H9 (cell line): ENCODE results near the gene BRD9. TPM values are rescaled to one million over a fixed set of nuclear protein-coding genes. Genes with fewer than 3 reads are reported as not detected.

Experiments used
- DNase-seq: peaks from one replicate; pipeline ENCODE4 v3.0.0-alpha.2; 2017
- H2AFZ ChIP-seq: one replicate; pipeline ENCODE4 v1.6.1; 2013; ENCODE audit warnings: mild to moderate bottlenecking, low read length, control low read depth, moderate library complexity
- H2AK5ac ChIP-seq: 2 replicates; pipeline ENCODE4 v1.6.1; 2013; ENCODE audit warnings: low read length, control low read depth, mixed read lengths; ENCODE audit not compliant: insufficient read length
- H2BK120ac ChIP-seq: one replicate; pipeline ENCODE4 v1.6.1; 2013; ENCODE audit warnings: low read depth, mild to moderate bottlenecking, low read length, control low read depth, inconsistent platforms; ENCODE audit not compliant: poor library complexity, severe bottlenecking
- H2BK12ac ChIP-seq: 2 replicates; pipeline ENCODE4 v1.6.1; 2013; ENCODE audit warnings: low read length, control low read depth, mixed read lengths, low read depth; ENCODE audit not compliant: insufficient read length
- H2BK15ac ChIP-seq: 2 replicates; pipeline ENCODE4 v1.6.1; 2013; ENCODE audit warnings: low read depth, low read length, control low read depth
- H2BK20ac ChIP-seq: one replicate; pipeline ENCODE4 v1.6.1; 2013; ENCODE audit warnings: low read depth, mild to moderate bottlenecking, low read length, control low read depth, inconsistent platforms; ENCODE audit not compliant: poor library complexity, severe bottlenecking
- H2BK5ac ChIP-seq: 2 replicates; pipeline ENCODE4 v1.6.1; 2013; ENCODE audit warnings: low read length, control low read depth, mixed read lengths; ENCODE audit not compliant: insufficient read length
- H3K14ac ChIP-seq: 2 replicates; pipeline ENCODE4 v1.6.1; 2013; ENCODE audit warnings: low read length, control low read depth; ENCODE audit not compliant: insufficient read depth
- H3K18ac ChIP-seq: 2 replicates; pipeline ENCODE4 v1.6.1; 2013; ENCODE audit warnings: low read depth, mild to moderate bottlenecking, mixed read lengths, low read length, control low read depth; ENCODE audit not compliant: insufficient read length
- H3K23ac ChIP-seq: 2 replicates; pipeline ENCODE4 v1.6.1; 2013; ENCODE audit warnings: low read length, control low read depth, mixed read lengths, low read depth; ENCODE audit not compliant: insufficient read length
- H3K23me2 ChIP-seq: 2 replicates; pipeline ENCODE4 v1.6.1; 2013; ENCODE audit warnings: low read depth, mild to moderate bottlenecking, mixed read lengths, low read length, control low read depth; ENCODE audit not compliant: insufficient read length, poor library complexity, severe bottlenecking
- H3K27ac ChIP-seq: 2 replicates; pipeline ENCODE4 v1.5.1; 2013; ENCODE audit warnings: low read length, control low read depth, mixed read lengths, low read depth; ENCODE audit not compliant: insufficient read length
- H3K27me3 ChIP-seq: 2 replicates; pipeline ENCODE4 v1.6.1; 2013; ENCODE audit warnings: low read length, control low read depth, inconsistent platforms; ENCODE audit not compliant: insufficient read depth
- H3K4ac ChIP-seq: 2 replicates; pipeline ENCODE4 v1.6.1; 2013; ENCODE audit warnings: low read depth, mild to moderate bottlenecking, control low read depth, inconsistent platforms, low read length, moderate library complexity
- H3K4me1 ChIP-seq: 2 replicates; pipeline ENCODE4 v1.6.1; 2013; ENCODE audit warnings: low read length, control low read depth, inconsistent platforms; ENCODE audit not compliant: insufficient read depth
- H3K4me2 ChIP-seq: 2 replicates; pipeline ENCODE4 v1.6.1; 2013; ENCODE audit warnings: low read length, control low read depth, mixed read lengths; ENCODE audit not compliant: insufficient read length, insufficient read depth
- H3K56ac ChIP-seq: 2 replicates; pipeline ENCODE4 v1.6.1; 2013; ENCODE audit warnings: low read depth, mild to moderate bottlenecking, mixed read lengths, low read length, control low read depth; ENCODE audit not compliant: insufficient read length
- H3K79me1 ChIP-seq: 2 replicates; pipeline ENCODE4 v1.6.1; 2013; ENCODE audit warnings: low read depth, mild to moderate bottlenecking, moderate library complexity, low read length, control low read depth, inconsistent platforms; ENCODE audit not compliant: insufficient read depth, poor library complexity, severe bottlenecking
- H3K79me2 ChIP-seq: 2 replicates; pipeline ENCODE4 v1.6.1; 2013; ENCODE audit warnings: low read length, control low read depth, inconsistent platforms; ENCODE audit not compliant: insufficient read depth
- H3K9ac ChIP-seq: 2 replicates; pipeline ENCODE4 v1.6.1; 2013; ENCODE audit warnings: low read length, control low read depth, mixed read lengths; ENCODE audit not compliant: insufficient read length; ENCODE audit errors: extremely low read depth
- H3K9me3 ChIP-seq: one replicate; pipeline ENCODE4 v1.6.1; 2013; ENCODE audit warnings: low read depth, low read length, inconsistent platforms; ENCODE audit not compliant: control insufficient read depth
- H3T11ph ChIP-seq: one replicate; pipeline ENCODE4 v1.6.1; 2013; ENCODE audit warnings: mild to moderate bottlenecking, low read length, control low read depth, inconsistent platforms
- H4K20me1 ChIP-seq: one replicate; pipeline ENCODE4 v1.6.1; 2013; ENCODE audit not compliant: control insufficient read depth, insufficient read length, insufficient read depth
- H4K5ac ChIP-seq: 2 replicates; pipeline ENCODE4 v1.6.1; 2013; ENCODE audit warnings: low read depth, mild to moderate bottlenecking, mixed read lengths, low read length, control low read depth; ENCODE audit not compliant: insufficient read length
- H4K8ac ChIP-seq: replicated peaks from 2 replicates; pipeline ENCODE4 v1.6.1; 2013; ENCODE audit warnings: low read length, control low read depth, mixed read lengths, low read depth; ENCODE audit not compliant: insufficient read length
- H4K91ac ChIP-seq: 2 replicates; pipeline ENCODE4 v1.6.1; 2013; ENCODE audit warnings: low read depth, mild to moderate bottlenecking, moderate library complexity, mixed read lengths, low read length, control low read depth; ENCODE audit not compliant: insufficient read length
- H3K27ac Mint-ChIP-seq, 3 experiments: 2 replicates in 2 of 3; 3 replicates in 1 of 3; pipeline ENCODE4 v1.8.0; 2020 to 2021; ENCODE audit warnings: mixed read lengths in 3 of 3, mild to moderate bottlenecking in 1 of 3, moderate library complexity in 1 of 3
- H3K27me3 Mint-ChIP-seq: 2 replicates; pipeline ENCODE4 v1.8.0; 2021; ENCODE audit warnings: low read depth, mild to moderate bottlenecking, moderate library complexity, mixed read lengths
- H3K36me3 Mint-ChIP-seq, 3 experiments: 2 replicates in 2 of 3; 3 replicates in 1 of 3; pipeline ENCODE4 v1.8.0; 2020 to 2021; ENCODE audit warnings: low read depth in 3 of 3, mixed read lengths in 3 of 3; ENCODE audit not compliant: insufficient read depth in 1 of 3
- H3K4me1 Mint-ChIP-seq, 2 experiments: 2 replicates each; pipeline ENCODE4 v1.8.0; 2020; ENCODE audit warnings: mixed read lengths in 2 of 2
- H3K4me3 Mint-ChIP-seq, 2 experiments: 2 replicates in 1 of 2; 3 replicates in 1 of 2; pipeline ENCODE4 v1.8.0; 2020 to 2021; ENCODE audit warnings: mild to moderate bottlenecking in 2 of 2, mixed read lengths in 2 of 2, moderate library complexity in 1 of 2
- H3K9me3 Mint-ChIP-seq, 2 experiments: 2 replicates in 1 of 2; 3 replicates in 1 of 2; pipeline ENCODE4 v1.8.0; 2020; ENCODE audit warnings: mild to moderate bottlenecking in 2 of 2, mixed read lengths in 2 of 2, moderate library complexity in 1 of 2
- WGBS: extraction: QIAGEN DNeasy Blood & Tissue Kit; methylation state at CpG from one replicate; pipeline ENCODE4 v1.1.7; 2013; ENCODE audit warnings: missing lambda C conversion rate, low lambda C conversion rate, mixed read lengths; ENCODE audit not compliant: insufficient read length; ENCODE audit errors: extremely low coverage; 5-methylcytosine and 5-hydroxymethylcytosine counted together
- total RNA-seq: library from RNA; stranded (reverse); gene quantifications from 2 replicates; pipeline ENCODE4 v1.2.1, GENCODE V29; 2021
- TF ChIP-seq, protein P1 (sequence below): fragments of 200-600 bp; sonication (generic); conservative IDR thresholded peaks from 3 replicates; pipeline ENCODE4 v1.8.0; 2021; ENCODE audit warnings: antibody characterized with exemption, mild to moderate bottlenecking

Gene BRD9
- total RNA-seq, 1 experiment from 2014 or later, result 70.5 TPM

DNA sequence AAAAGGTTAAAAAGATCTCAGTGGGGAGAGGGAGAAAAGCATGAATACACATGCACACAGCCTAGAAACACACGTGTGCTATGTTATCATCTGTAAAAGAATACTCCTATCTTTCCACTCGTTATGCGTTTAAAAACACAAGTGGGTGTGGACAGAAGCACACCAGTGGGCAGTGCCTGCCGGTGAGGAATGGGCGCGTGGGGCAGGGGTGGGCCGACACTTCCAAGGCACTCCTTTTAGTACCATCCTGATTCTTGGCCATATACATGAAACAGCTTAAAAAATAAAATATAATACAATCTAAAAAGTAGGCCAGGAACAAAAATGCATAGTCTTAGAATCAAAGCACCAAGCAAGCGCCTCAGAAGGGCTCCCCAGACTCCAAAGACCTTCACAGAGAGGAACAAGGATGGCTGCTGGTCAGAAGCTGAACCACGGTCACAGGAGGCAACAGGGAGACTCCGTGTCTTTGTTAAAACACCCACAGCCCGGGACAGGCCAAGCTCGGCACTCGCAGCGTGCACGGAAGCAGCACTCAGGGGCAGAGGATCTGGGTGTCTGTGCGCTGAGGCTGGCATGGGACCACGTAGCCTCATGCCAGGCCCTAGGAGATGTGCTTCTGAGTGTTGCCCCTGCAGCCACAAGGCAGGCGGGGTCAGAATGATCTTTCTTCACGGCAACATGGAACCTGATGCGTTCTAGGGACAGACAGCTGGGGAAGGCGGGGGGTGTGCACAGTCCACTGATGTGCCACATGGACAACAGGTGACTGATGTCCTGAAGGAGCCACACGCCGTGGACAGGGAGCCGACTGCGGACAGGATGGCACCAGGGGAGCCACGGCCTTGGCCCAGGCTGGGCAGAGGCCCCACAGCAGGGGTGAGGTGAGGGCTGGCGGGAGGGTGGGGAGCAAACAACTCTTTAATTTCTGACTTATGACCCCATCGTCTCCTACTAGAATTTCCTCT, 15.9 kb downstream of the BRD9 start:
- H2AK5ac ChIP-seq, result no peak overlapping the region
- H3K4me1 Mint-ChIP-seq, result no peaks in the 10 kb centered on the region
- no peak overlapping the region for H3K4ac ChIP-seq
- H3T11ph ChIP-seq, result no peak overlapping the region
- H3K23me2 ChIP-seq, result no peaks in the 10 kb centered on the region
- H2BK15ac ChIP-seq, result no peak overlapping the region
- H3K4me2 ChIP-seq, result no peak overlapping the region
- no peaks in the 10 kb centered on the region for H3K79me2 ChIP-seq
- H2BK5ac ChIP-seq, result no peak overlapping the region
- TF ChIP-seq, protein P1, sequence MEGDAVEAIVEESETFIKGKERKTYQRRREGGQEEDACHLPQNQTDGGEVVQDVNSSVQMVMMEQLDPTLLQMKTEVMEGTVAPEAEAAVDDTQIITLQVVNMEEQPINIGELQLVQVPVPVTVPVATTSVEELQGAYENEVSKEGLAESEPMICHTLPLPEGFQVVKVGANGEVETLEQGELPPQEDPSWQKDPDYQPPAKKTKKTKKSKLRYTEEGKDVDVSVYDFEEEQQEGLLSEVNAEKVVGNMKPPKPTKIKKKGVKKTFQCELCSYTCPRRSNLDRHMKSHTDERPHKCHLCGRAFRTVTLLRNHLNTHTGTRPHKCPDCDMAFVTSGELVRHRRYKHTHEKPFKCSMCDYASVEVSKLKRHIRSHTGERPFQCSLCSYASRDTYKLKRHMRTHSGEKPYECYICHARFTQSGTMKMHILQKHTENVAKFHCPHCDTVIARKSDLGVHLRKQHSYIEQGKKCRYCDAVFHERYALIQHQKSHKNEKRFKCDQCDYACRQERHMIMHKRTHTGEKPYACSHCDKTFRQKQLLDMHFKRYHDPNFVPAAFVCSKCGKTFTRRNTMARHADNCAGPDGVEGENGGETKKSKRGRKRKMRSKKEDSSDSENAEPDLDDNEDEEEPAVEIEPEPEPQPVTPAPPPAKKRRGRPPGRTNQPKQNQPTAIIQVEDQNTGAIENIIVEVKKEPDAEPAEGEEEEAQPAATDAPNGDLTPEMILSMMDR, result no peak
- peaks cover 43 to 79% (median 74%) of the 10 kb centered on the region in 3 experiments for H3K36me3 Mint-ChIP-seq
- no peaks in the 10 kb centered on the region for H3K79me1 ChIP-seq
- H3K27me3 Mint-ChIP-seq, result no peaks in the 10 kb centered on the region
- H3K23ac ChIP-seq, result no peak overlapping the region
- no peaks in the 10 kb centered on the region for H3K9me3 ChIP-seq
- H3K27me3 ChIP-seq, result no peaks in the 10 kb centered on the region
- no peak overlapping the region for H2BK12ac ChIP-seq
- H3K4me3 Mint-ChIP-seq, result no peak overlapping the region
- H4K5ac ChIP-seq, result no peak overlapping the region
- no peak overlapping the region for H3K18ac ChIP-seq
- no peak overlapping the region for H3K56ac ChIP-seq
- no peak overlapping the region for H3K27ac Mint-ChIP-seq
- DNase-seq, result no peak
- no peak overlapping the region for H3K14ac ChIP-seq
- H2BK120ac ChIP-seq, result no peak overlapping the region
- no CpG with 5 or more reads among the region's 28 CpGs for WGBS
- H3K9me3 Mint-ChIP-seq, result no peaks in the 10 kb centered on the region
- H4K20me1 ChIP-seq, result no peaks in the 10 kb centered on the region
- H4K8ac ChIP-seq, result no peak overlapping the region
- no peak overlapping the region for H2BK20ac ChIP-seq
- no peak overlapping the region for H4K91ac ChIP-seq
- no peak overlapping the region for H3K27ac ChIP-seq
- no peaks in the 10 kb centered on the region for H3K4me1 ChIP-seq
- H2AFZ ChIP-seq, result no peak overlapping the region
- H3K9ac ChIP-seq, result no peak overlapping the region
